Measurements from ENCODE around the gene EYA2. TPM values are rescaled to one million over a fixed set of nuclear protein-coding genes. Genes with fewer than 3 reads are reported as not detected.

Gene EYA2
- total RNA-seq, 4 donors from 2014 or later, result 2.0 to 11.0 (median 5.6) TPM

- intact Hi-C loops (cut with DNase I; ENCODE audit: low total_unique reads), result no loop called here
- H3K36me3 ChIP-seq, result no peaks in the 10 kb centered on the region
- no peaks in the 10 kb centered on the region for H3K9me3 ChIP-seq
- no peak overlapping the region for H3K27ac ChIP-seq
- H3K27me3 ChIP-seq, result no peaks in the 10 kb centered on the region
- no peak overlapping the region for H3K4me3 ChIP-seq
- no peaks in the 10 kb centered on the region for H3K4me1 ChIP-seq
- TF ChIP-seq CTCF (IDR thresholded peaks at IDR 0.05) (no peak), POLR2A (IDR thresholded peaks at IDR 0.05) (no peak)
- peak; percentile 27 to 45 for DNase-seq
Observed at GRCh38 chr20:47156301-47157137, 261.9 kb downstream of the EYA2 start.

- intact Hi-C loops (cut with DNase I; ENCODE audit: low total_unique reads), result no loop called here
- H3K27ac ChIP-seq, result no peak overlapping the region
- H3K36me3 ChIP-seq, result no peaks in the 10 kb centered on the region
- H3K4me1 ChIP-seq, result no peaks in the 10 kb centered on the region
- H3K27me3 ChIP-seq, result no peaks in the 10 kb centered on the region
- no peaks in the 10 kb centered on the region for H3K9me3 ChIP-seq
- no peak for TF ChIP-seq POLR2A (IDR thresholded peaks at IDR 0.05)
- TF ChIP-seq CTCF (IDR thresholded peaks at IDR 0.05), result no peak
- H3K4me3 ChIP-seq, result no peak overlapping the region
- DNase-seq, result no peak
Observed at GRCh38 chr20:47159166-47159565, 264.5 kb downstream of the EYA2 start.

GRCh38 chr20:47160240-47160639 is 265.6 kb downstream of the EYA2 start:
- intact Hi-C loops (cut with DNase I; ENCODE audit: low total_unique reads), result loop anchor here (5.0 kb wide), 1 partner anchor 1172 kb away; no protein-coding TSS in a partner anchor
- H3K27ac ChIP-seq, result no peak overlapping the region
- TF ChIP-seq POLR2A (IDR thresholded peaks at IDR 0.05), result no peak
- no peak for TF ChIP-seq CTCF (IDR thresholded peaks at IDR 0.05)
- H3K9me3 ChIP-seq, result no peaks in the 10 kb centered on the region
- H3K4me3 ChIP-seq, result no peak overlapping the region
- no peak for DNase-seq
- no peaks in the 10 kb centered on the region for H3K36me3 ChIP-seq
- no peaks in the 10 kb centered on the region for H3K27me3 ChIP-seq
- H3K4me1 ChIP-seq, result no peaks in the 10 kb centered on the region

DNA sequence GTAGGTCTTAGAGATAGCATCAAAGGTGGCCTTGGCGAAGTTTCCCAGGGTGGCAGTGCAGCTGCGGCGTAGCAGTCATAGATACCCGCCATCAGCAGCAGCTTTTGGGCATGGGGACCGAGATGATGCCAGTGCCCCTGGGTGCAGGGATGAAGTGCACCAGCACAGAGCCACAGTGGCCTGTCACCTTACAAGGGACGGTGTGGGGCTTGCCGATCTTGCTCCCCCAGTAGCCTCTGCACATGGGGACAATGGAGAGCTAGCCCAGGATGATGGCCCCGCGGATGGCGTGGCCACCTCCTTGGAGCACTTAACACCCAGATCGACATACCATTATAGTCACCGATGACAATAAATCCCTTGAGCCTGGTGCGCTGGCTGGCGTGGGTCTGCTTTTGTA is 266.3 kb downstream of the EYA2 start:
- no peak overlapping the region for H3K27ac ChIP-seq
- no peak overlapping the region for H3K4me3 ChIP-seq
- intact Hi-C loops (cut with DNase I; ENCODE audit: low total_unique reads), result loop anchor here (5.0 kb wide), 1 partner anchor 1171 kb away; no protein-coding TSS in a partner anchor
- TF ChIP-seq POLR2A (IDR thresholded peaks at IDR 0.05), result no peak
- no peak for TF ChIP-seq CTCF (IDR thresholded peaks at IDR 0.05)
- no peaks in the 10 kb centered on the region for H3K4me1 ChIP-seq
- H3K27me3 ChIP-seq, result no peaks in the 10 kb centered on the region
- no peak for DNase-seq
- H3K36me3 ChIP-seq, result no peaks in the 10 kb centered on the region
- no peaks in the 10 kb centered on the region for H3K9me3 ChIP-seq

DNA sequence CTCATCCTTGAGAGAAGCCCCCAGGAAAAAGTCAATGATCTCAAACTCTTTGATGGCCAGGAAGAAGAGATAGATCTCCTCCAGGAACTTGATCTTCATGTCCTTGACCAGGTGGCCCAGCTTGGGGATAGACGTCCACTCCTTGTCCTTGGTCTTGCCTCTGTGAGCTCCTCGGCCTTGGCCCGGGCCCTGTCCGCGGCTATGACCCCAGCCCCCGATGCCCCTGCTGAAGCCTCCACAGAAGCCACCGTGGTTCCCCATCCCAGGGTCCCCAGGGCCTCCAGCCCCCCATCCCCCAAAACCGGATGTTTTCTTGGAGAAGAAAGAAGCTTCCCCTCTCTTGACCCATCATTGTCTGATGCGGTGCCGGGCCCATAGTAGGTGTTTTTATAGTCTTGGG is 266.8 kb downstream of the EYA2 start:
- intact Hi-C loops (cut with DNase I; ENCODE audit: low total_unique reads), result loop anchor here (5.0 kb wide), 1 partner anchor 1171 kb away; no protein-coding TSS in a partner anchor
- no peak for DNase-seq

More for the DNA sequence above, 266.8 kb downstream of the EYA2 start:
- Histone ChIP-seq H3K36me3 (no peaks in the 10 kb centered on the region), H3K9me3 (no peaks in the 10 kb centered on the region), H3K27ac (no peak overlapping the region), H3K4me3 (no peak overlapping the region), H3K4me1 (no peaks in the 10 kb centered on the region), H3K27me3 (no peaks in the 10 kb centered on the region)
- TF ChIP-seq CTCF (IDR thresholded peaks at IDR 0.05), result no peak
- TF ChIP-seq POLR2A (IDR thresholded peaks at IDR 0.05), result no peak
